ENCODE results near the gene TBC1D22A.

Gene TBC1D22A

DNA sequence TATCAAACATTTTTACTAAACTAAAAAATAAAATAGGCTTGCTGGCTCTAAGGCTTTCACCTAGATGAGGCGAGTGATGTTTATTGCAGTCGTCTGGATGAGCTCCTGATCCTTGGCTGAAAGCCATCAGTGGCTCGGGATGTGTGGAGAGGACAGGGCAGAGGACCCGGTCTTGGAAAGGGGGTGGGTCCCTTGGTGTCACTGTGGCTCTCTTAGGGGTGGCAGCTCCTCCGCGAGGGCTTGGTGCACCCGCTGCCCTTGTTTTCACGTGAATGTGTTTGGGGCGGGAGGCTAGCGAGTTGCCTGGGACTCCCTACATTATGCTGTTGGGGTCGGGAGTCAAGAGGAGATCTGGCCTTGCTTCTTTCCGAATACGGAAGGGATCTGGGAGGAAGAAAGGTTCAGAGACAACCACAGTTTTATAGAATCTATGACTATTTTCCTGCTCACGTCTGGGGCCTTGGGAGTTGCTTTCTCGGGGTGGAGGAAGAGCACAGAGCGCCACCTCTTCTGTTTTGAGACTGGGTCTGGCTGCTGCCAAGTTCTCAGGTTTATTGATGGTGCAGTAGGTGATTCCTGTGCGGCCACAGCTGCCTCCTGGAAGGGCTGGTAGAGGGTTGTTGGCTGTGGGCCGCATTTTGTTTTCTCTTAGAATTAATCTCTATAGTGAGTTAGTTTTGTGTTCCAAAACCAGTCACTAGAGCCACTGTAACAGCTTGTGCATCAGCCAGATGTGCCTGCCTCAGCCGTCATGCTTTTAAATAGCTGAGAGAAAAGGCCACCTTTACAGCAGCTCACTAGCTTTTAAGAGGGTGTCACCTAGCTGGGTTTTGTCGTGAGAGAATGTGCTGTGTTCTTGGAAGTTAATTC lies 12.8 kb downstream of the TBC1D22A start:
- TF ChIP-seq, protein P1, sequence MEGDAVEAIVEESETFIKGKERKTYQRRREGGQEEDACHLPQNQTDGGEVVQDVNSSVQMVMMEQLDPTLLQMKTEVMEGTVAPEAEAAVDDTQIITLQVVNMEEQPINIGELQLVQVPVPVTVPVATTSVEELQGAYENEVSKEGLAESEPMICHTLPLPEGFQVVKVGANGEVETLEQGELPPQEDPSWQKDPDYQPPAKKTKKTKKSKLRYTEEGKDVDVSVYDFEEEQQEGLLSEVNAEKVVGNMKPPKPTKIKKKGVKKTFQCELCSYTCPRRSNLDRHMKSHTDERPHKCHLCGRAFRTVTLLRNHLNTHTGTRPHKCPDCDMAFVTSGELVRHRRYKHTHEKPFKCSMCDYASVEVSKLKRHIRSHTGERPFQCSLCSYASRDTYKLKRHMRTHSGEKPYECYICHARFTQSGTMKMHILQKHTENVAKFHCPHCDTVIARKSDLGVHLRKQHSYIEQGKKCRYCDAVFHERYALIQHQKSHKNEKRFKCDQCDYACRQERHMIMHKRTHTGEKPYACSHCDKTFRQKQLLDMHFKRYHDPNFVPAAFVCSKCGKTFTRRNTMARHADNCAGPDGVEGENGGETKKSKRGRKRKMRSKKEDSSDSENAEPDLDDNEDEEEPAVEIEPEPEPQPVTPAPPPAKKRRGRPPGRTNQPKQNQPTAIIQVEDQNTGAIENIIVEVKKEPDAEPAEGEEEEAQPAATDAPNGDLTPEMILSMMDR (IDR thresholded peaks at IDR 0.05; ENCODE audit: low read depth, low read length) = no peak
- no peak overlapping the region for H3K4me3 ChIP-seq (ENCODE audit: low read depth, low read length)

DNA sequence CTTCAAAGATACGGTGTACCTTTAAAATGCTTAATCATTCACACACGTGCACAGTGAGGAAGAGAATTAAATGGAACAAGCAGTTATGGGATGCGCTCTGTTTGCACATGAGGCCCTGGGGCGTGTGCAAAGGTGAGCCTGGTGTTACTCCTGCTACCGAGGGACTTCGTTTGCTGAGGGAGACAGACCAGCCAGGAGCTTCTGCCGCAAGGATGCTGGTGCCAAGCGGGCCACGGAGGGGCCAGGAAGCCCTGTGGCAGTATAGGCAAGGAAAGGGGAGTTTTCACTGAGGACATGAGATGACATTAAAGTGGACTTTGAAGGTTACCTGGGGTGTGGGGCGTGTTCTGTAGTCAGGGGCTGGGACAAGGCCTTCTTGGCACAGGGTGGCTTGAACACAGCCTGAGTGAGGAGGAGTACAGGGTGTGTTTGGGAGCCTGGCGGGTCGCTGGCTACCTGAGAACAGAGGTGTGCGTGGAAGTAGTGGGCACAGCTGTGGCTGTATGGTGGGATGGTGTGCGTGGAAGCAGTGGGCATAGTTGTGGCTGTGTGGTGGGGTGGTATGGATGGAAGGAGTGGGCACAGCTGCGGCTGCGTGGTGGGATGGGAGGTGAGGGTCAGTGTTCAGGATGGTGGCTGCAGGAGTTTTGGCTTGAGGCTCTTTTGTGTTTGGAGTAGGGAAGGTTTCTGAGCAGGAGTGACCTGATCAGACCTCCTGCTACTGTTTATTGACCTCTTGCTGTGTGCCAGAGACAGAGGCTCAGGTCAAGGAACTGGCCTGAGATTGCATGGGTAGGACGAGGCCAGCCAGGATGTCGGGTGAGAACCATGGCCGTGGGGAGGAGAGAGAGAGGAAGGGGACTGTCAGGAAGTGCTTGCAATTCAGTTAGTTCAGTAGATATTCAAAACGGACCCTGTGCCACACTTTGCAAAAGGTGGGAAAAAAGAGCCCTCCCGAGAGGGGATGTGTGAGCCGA lies 13.7 kb downstream of the TBC1D22A start:
- H3K4me3 ChIP-seq (ENCODE audit: low read depth, low read length) = no peak overlapping the region
- TF ChIP-seq, protein P1 (IDR thresholded peaks at IDR 0.05; ENCODE audit: low read depth, low read length) = no peak

DNA sequence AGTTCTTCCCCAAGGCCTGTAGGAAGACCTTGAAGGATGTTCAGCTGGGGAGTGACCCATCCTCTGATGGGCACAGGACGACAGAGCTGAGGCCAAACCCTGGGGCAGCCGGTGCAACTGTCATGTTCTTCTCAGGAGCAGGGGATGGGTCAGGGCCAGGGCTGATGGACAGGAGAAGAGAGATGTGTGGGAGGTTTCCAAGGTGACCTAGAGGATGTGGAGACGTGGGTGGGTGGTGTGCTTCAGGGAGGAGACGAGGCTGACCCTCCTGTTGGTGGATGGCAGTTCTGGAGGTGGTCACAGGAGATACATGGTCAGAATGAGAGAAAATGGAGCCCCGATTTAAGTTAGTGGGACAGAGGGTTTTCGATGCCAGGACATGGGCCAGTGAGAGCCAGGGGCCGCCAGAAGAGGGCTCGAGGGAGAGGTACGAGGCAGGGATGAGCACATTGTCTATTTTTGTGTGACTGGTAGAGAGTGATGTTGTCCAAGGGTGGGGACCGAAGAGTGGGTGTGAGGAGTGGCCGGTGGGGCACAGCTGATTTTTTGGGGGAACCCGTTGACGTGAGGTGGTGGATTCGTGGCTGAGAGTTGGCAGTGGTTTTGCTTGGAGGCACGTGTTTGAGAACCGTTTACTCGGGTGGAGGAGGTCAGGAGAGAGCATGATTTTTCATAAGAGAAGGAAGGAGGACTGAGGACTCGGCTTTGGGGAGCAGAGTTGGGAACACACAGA lies 14.6 kb downstream of the TBC1D22A start:
- TF ChIP-seq, protein P1 (IDR thresholded peaks at IDR 0.05; ENCODE audit: low read depth, low read length) = no peak
- H3K4me3 ChIP-seq (ENCODE audit: low read depth, low read length) = no peak overlapping the region

DNA sequence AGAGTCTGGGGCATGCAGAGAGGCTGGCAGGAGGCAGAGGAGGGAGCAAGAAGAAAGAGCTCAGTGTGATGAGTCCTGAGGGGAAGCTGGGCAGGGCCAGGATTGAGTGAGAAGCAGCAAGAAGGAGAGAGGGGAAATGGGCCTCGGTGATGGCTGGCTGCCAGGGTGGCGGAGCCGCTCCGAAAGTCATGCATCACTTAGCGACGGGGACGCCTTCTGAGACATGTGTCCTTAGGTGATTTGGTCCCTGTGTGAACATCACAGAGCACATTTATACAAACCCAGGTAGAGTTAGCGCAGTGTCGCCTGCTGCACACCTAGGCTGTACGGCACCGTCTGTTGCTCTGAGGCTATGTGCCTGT lies 15.1 kb downstream of the TBC1D22A start:
- TF ChIP-seq, protein P1 (IDR thresholded peaks at IDR 0.05; ENCODE audit: low read depth, low read length) = no peak
- no peak overlapping the region for H3K4me3 ChIP-seq (ENCODE audit: low read depth, low read length)

DNA sequence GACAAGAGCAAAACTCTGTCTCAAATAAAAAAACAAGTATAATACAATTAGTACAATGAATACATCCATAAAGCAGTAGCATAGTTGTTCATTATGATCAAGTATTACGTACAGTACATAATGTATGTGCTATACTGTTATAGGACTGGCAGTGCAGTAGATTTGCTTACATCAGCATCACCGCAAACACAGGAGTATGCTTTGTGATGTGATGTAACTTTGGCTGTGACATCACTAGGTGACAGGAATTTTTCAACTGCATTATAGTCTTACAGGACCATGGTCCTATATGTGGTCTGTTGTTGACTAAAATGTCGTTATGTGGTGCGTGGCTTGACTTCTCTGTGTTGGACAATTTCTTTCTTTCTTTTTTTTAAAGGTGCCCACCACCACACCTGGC lies 16.6 kb downstream of the TBC1D22A start:
- TF ChIP-seq, protein P1 (IDR thresholded peaks at IDR 0.05; ENCODE audit: low read depth, low read length) = no peak
- no peak overlapping the region for H3K4me3 ChIP-seq (ENCODE audit: low read depth, low read length)

DNA sequence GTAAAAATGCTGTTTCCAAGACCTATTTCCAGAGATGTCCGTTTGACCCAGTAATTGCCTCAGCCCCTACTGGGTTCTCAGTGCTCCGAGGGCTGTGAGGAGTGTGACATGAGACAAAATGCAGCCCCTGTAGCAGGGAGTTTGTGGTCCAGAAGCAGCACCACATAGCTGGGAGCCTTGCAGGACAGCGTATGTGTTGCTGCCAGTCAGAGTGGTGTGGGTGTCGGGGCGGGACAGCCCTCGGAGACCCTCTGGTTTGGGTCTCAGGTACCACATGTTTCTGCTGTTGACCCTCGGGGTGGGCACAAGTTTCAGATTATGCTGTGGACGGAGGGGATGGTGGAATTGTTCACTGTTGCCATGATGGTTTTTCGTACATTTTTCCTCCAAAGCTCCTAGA lies 17.2 kb downstream of the TBC1D22A start:
- TF ChIP-seq, protein P1 (IDR thresholded peaks at IDR 0.05; ENCODE audit: low read depth, low read length) = no peak
- H3K4me3 ChIP-seq (ENCODE audit: low read depth, low read length) = no peak overlapping the region

All from WI38 (cell line).